GM18502 (cell line): ENCODE results near the gene CNTN1.

ENCODE experiments used
- ATAC-seq: cut with Tn5 transposase; IDR thresholded peaks from one replicate; pipeline ENCODE4 v1.9.1; 2021; ENCODE audit warnings: mild to moderate bottlenecking; ENCODE audit not compliant: unreplicated experiment, poor library complexity

The CNTN1 gene

GRCh38 chr12:40947797-40948196, 255.6 kb downstream of the CNTN1 start:
- ATAC-seq, result no peak

GRCh38 chr12:40953076-40953475, 260.8 kb downstream of the CNTN1 start:
- no peak for ATAC-seq

- ATAC-seq, result no peak
Observed at GRCh38 chr12:40957417-40957816, 265.2 kb downstream of the CNTN1 start.

- ATAC-seq, result no peak
Observed at GRCh38 chr12:40959041-40959440, 266.8 kb downstream of the CNTN1 start.

GRCh38 chr12:40963751-40964150, 271.5 kb downstream of the CNTN1 start:
- no peak for ATAC-seq

- ATAC-seq, result no peak
Observed at GRCh38 chr12:40969796-40970195, 277.6 kb downstream of the CNTN1 start.

GRCh38 chr12:40970320-40970907, 278.2 kb downstream of the CNTN1 start:
- no peak for ATAC-seq

- ATAC-seq, result no peak
Observed at GRCh38 chr12:40971911-40972310, 279.7 kb downstream of the CNTN1 start.

GRCh38 chr12:40976546-40976945, 284.3 kb downstream of the CNTN1 start:
- ATAC-seq, result no peak

GRCh38 chr12:40980427-40980961, 288.3 kb downstream of the CNTN1 start:
- ATAC-seq, result no peak

GRCh38 chr12:40986001-40986400, 293.8 kb downstream of the CNTN1 start:
- ATAC-seq, result no peak

GRCh38 chr12:40988355-40988754, 296.1 kb downstream of the CNTN1 start:
- no peak for ATAC-seq

GRCh38 chr12:40988824-40989223, 296.6 kb downstream of the CNTN1 start:
- no peak for ATAC-seq

GRCh38 chr12:40989785-40990184, 297.5 kb downstream of the CNTN1 start:
- no peak for ATAC-seq

GRCh38 chr12:40992158-40992557, 299.9 kb downstream of the CNTN1 start:
- no peak for ATAC-seq

GRCh38 chr12:40992674-40993073, 300.4 kb downstream of the CNTN1 start:
- ATAC-seq, result no peak

GRCh38 chr12:40993158-40993557, 300.9 kb downstream of the CNTN1 start:
- no peak for ATAC-seq

- no peak for ATAC-seq
Observed at GRCh38 chr12:40996091-40996490, 303.9 kb downstream of the CNTN1 start.

GRCh38 chr12:40999210-40999609, 307.0 kb downstream of the CNTN1 start:
- no peak for ATAC-seq

- ATAC-seq, result no peak
Observed at GRCh38 chr12:41008472-41008871, 316.2 kb downstream of the CNTN1 start.

- no peak for ATAC-seq
Observed at GRCh38 chr12:41011939-41012338, 319.7 kb downstream of the CNTN1 start.

GRCh38 chr12:41013881-41014642, 321.8 kb downstream of the CNTN1 start:
- ATAC-seq, result no peak
